Islet precursor cell (in vitro differentiated cells): ENCODE data around the gene PTPRG.

ENCODE experiments used
- DNase-seq: peaks from one replicate; pipeline ENCODE4 v3.0.0-alpha.2; 2018

PTPRG gene

GRCh38 chr3:61908382-61908781, 347.0 kb downstream of the PTPRG start:
- DNase-seq: no peak

GRCh38 chr3:61910732-61911131, 349.4 kb downstream of the PTPRG start:
- no peak for DNase-seq

- DNase-seq: no peak
Observed at GRCh38 chr3:61912158-61912557, 350.8 kb downstream of the PTPRG start.

GRCh38 chr3:61913701-61914100, 352.3 kb downstream of the PTPRG start:
- no peak for DNase-seq

- no peak for DNase-seq
Observed at GRCh38 chr3:61914276-61914675, 352.9 kb downstream of the PTPRG start.

- no peak for DNase-seq
Observed at GRCh38 chr3:61915296-61915695, 353.9 kb downstream of the PTPRG start.

- no peak for DNase-seq
Observed at GRCh38 chr3:61919371-61919770, 358.0 kb downstream of the PTPRG start.

GRCh38 chr3:61922118-61922517, 360.7 kb downstream of the PTPRG start:
- DNase-seq: no peak

- DNase-seq: no peak
Observed at GRCh38 chr3:61924090-61924735, 362.8 kb downstream of the PTPRG start.

GRCh38 chr3:61924991-61925390, 363.6 kb downstream of the PTPRG start:
- no peak for DNase-seq

- no peak for DNase-seq
Observed at GRCh38 chr3:61925721-61926120, 364.4 kb downstream of the PTPRG start.

- no peak for DNase-seq
Observed at GRCh38 chr3:61926923-61927322, 365.6 kb downstream of the PTPRG start.

GRCh38 chr3:61927332-61927731, 366.0 kb downstream of the PTPRG start:
- no peak for DNase-seq

GRCh38 chr3:61928039-61928438, 366.7 kb downstream of the PTPRG start:
- no peak for DNase-seq

- DNase-seq: no peak
Observed at GRCh38 chr3:61928776-61929314, 367.5 kb downstream of the PTPRG start.

- DNase-seq: no peak
Observed at GRCh38 chr3:61929617-61930016, 368.2 kb downstream of the PTPRG start.

- no peak for DNase-seq
Observed at GRCh38 chr3:61932499-61932898, 371.1 kb downstream of the PTPRG start.

- no peak for DNase-seq
Observed at GRCh38 chr3:61933798-61934504, 372.6 kb downstream of the PTPRG start.

GRCh38 chr3:61934505-61934871, 373.1 kb downstream of the PTPRG start:
- DNase-seq: no peak

- no peak for DNase-seq
Observed at GRCh38 chr3:61935814-61936213, 374.4 kb downstream of the PTPRG start.

GRCh38 chr3:61936344-61936937, 375.1 kb downstream of the PTPRG start:
- DNase-seq: no peak

- DNase-seq: no peak
Observed at GRCh38 chr3:61937477-61937876, 376.1 kb downstream of the PTPRG start.

- DNase-seq: no peak
Observed at GRCh38 chr3:61938878-61939549, 377.6 kb downstream of the PTPRG start.

- DNase-seq: no peak
Observed at GRCh38 chr3:61940236-61940635, 378.9 kb downstream of the PTPRG start.
